EH (cell line): ENCODE results near the gene ARFGAP1.

Experiments used
- DNase-seq: peaks from one replicate; pipeline ENCODE4 v3.0.0-alpha.2; 2015; ENCODE audit warnings: low read depth

ARFGAP1 gene

GRCh38 chr20:63241272-63241671, 31.3 kb upstream of the ARFGAP1 start:
- no peak for DNase-seq

GRCh38 chr20:63242736-63243135, 29.9 kb upstream of the ARFGAP1 start:
- DNase-seq, result no peak

GRCh38 chr20:63243604-63244247, 28.9 kb upstream of the ARFGAP1 start:
- no peak for DNase-seq

GRCh38 chr20:63244468-63244867, 28.1 kb upstream of the ARFGAP1 start:
- DNase-seq, result no peak

GRCh38 chr20:63246490-63247288, 25.9 kb upstream of the ARFGAP1 start:
- DNase-seq, result no peak

GRCh38 chr20:63247671-63248228, 24.9 kb upstream of the ARFGAP1 start:
- no peak for DNase-seq

- no peak for DNase-seq
These were observed 23.6 kb upstream of the ARFGAP1 start for GRCh38 chr20:63248835-63249591.

- DNase-seq, result no peak
These were observed 22.7 kb upstream of the ARFGAP1 start for GRCh38 chr20:63249891-63250290.

- peak; percentile 33 for DNase-seq
These were observed 21.3 kb upstream of the ARFGAP1 start for GRCh38 chr20:63251350-63251749.

GRCh38 chr20:63252284-63252711, 20.3 kb upstream of the ARFGAP1 start:
- DNase-seq, result no peak

- DNase-seq, result no peak
These were observed 19.6 kb upstream of the ARFGAP1 start for GRCh38 chr20:63253065-63253437.

GRCh38 chr20:63253438-63254231, 19.0 kb upstream of the ARFGAP1 start:
- no peak for DNase-seq

GRCh38 chr20:63254232-63254605, 18.4 kb upstream of the ARFGAP1 start, which contains the start of gene NKAIN4:
TSS of gene NKAIN4 (minus strand) at chr20:63254463. CDS start at chr20:63254450, 13 bp downstream.
- DNase-seq, result no peak

GRCh38 chr20:63254606-63255384, 17.8 kb upstream of the ARFGAP1 start:
- DNase-seq, result no peak

GRCh38 chr20:63255931-63256704, 16.5 kb upstream of the ARFGAP1 start:
- DNase-seq, result no peak

- DNase-seq, result no peak
These were observed 15.7 kb upstream of the ARFGAP1 start for GRCh38 chr20:63256954-63257353.

GRCh38 chr20:63257629-63258028, 15.0 kb upstream of the ARFGAP1 start:
- no peak for DNase-seq

- peak; percentile 38 for DNase-seq
These were observed 13.8 kb upstream of the ARFGAP1 start for GRCh38 chr20:63258781-63259180.

GRCh38 chr20:63259734-63260460, 12.7 kb upstream of the ARFGAP1 start:
- DNase-seq, result no peak
